K562 (cell line): ENCODE results near the gene CKM. TPM values are rescaled to one million over a fixed set of nuclear protein-coding genes. Genes with fewer than 3 reads are reported as not detected.
A peak's percentile ranks its signal among the peaks of the same experiment; 100 is the strongest.

ENCODE experiments used
- ASH1L ChIP-seq: fragments of 450-650 bp; IDR thresholded peaks from 2 replicates; pipeline ENCODE4 v1.6.1; 2018; ENCODE audit warnings: borderline replicate concordance, mild to moderate bottlenecking, low read depth; ENCODE audit not compliant: partially characterized antibody
- CREB1 ChIP-seq, 2 experiments: sonication (generic) in 1 of 2; formaldehyde crosslinking in 1 of 2; IDR thresholded peaks; 2 replicates each; pipeline versions ENCODE4 v1.6.1 to v1.8.0; 2012 to 2022; ENCODE audit warnings: inconsistent platforms in 1 of 2, mild to moderate bottlenecking in 1 of 2, missing genetic modification reagents in 1 of 2, moderate library complexity in 1 of 2
- GABPA ChIP-seq: fragments of 200-800 bp; sonication (Bioruptor generic); conservative IDR thresholded peaks from 2 replicates; pipeline ENCODE4 v1.6.1; 2016; ENCODE audit warnings: low read depth, missing genetic modification characterization, missing compliant biosample characterization
- HNRNPH1 ChIP-seq: fragments of 200-400 bp; formaldehyde crosslinking; optimal IDR thresholded peaks from 2 replicates; pipeline ENCODE3; 2017; ENCODE audit warnings: low read depth, mild to moderate bottlenecking, low read length, moderate library complexity
- NEUROD1 ChIP-seq: fragments of 150-350 bp; IDR thresholded peaks from 2 replicates; pipeline ENCODE4 v1.6.1; 2014; ENCODE audit warnings: borderline replicate concordance, low read length, low read depth; ENCODE audit not compliant: partially characterized antibody
- NR4A1 ChIP-seq, 2 experiments: fragments of 250-450 bp in 1 of 2; fragments of 450-650 bp in 1 of 2; sonication (Bioruptor Pico) in 1 of 2; IDR thresholded peaks; 2 replicates each; pipeline versions ENCODE4 v1.4.0 to v1.6.1; 2016 to 2020; ENCODE audit warnings: mild to moderate bottlenecking in 2 of 2, missing compliant biosample characterization in 1 of 2, missing genetic modification characterization in 1 of 2, moderate library complexity in 1 of 2
- PURB ChIP-seq: sonication (generic); formaldehyde crosslinking; IDR thresholded peaks from 2 replicates; pipeline ENCODE4 v1.9.0; 2021; ENCODE audit warnings: low read depth, mild to moderate bottlenecking, missing genetic modification reagents
- RBM22 ChIP-seq: fragments of 200-400 bp; formaldehyde crosslinking; IDR thresholded peaks from 2 replicates; pipeline ENCODE4 v1.6.1; 2018; ENCODE audit warnings: low read length, low read depth; ENCODE audit not compliant: poor library complexity, severe bottlenecking
- TRIM24 ChIP-seq, 2 experiments: fragments of 450-650 bp; IDR thresholded peaks; 2 replicates each; pipeline ENCODE4 v1.6.1; 2016
- ZBTB7A ChIP-seq: IDR thresholded peaks from 2 replicates; pipeline ENCODE4 v1.6.1; 2011; ENCODE audit warnings: low read depth, mild to moderate bottlenecking, low read length, moderate library complexity, borderline replicate concordance; ENCODE audit not compliant: control insufficient read depth
- ZBTB8A ChIP-seq: fragments of 450-650 bp; IDR thresholded peaks from 2 replicates; pipeline ENCODE4 v1.6.1; 2018; ENCODE audit warnings: mild to moderate bottlenecking, moderate library complexity; ENCODE audit not compliant: partially characterized antibody
- ZNF384 ChIP-seq: IDR thresholded peaks from 2 replicates; pipeline ENCODE4 v1.6.1; 2012; ENCODE audit warnings: low read depth, low read length, improper control_type of control experiment
- ZNF830 ChIP-seq: fragments of 250-450 bp; sonication (Bioruptor Pico); IDR thresholded peaks from 2 replicates; pipeline ENCODE4 v1.5.0; 2021; ENCODE audit warnings: mild to moderate bottlenecking
- polyA plus RNA-seq, 8 experiments: library from polyadenylated mRNA; depleted of rRNA in 4 of 8; stranded (reverse) in 5 of 8; unstranded in 3 of 8; fragments of >200 nt; fragmentation: Nextera tagmentation in 2 of 8; fragmentation: Illumina TruSeq in 1 of 8; extraction: Ambion mirVana in 2 of 8; extraction: Trizol in 1 of 8; gene quantifications; 2 replicates each; pipeline versions ENCODE4 v1.2.1 to v1.2.3, GENCODE V29; 2011 to 2014; ENCODE audit warnings: inconsistent platforms in 1 of 8, missing spikeins in 1 of 8
- total RNA-seq, 7 experiments: library from RNA; depleted of rRNA in 6 of 7; stranded (reverse); fragments of >200 nt in 6 of 7; fragmentation: Illumina TruSeq in 2 of 7; extraction: Trizol in 2 of 7; gene quantifications; 2 replicates each; pipeline versions ENCODE4 v1.2.1 to v1.2.3, GENCODE V29; 2011 to 2021; ENCODE audit warnings: low replicate concordance in 1 of 7
- TF ChIP-seq, protein P1 (sequence below): fragments of 250-450 bp; sonication (Bioruptor Pico); IDR thresholded peaks from 2 replicates; pipeline ENCODE4 v1.8.0; 2021; ENCODE audit warnings: mild to moderate bottlenecking, moderate library complexity
- TF ChIP-seq, protein P2 (sequence below): fragments of 200-800 bp; sonication (Bioruptor generic); IDR thresholded peaks from 2 replicates; pipeline ENCODE4 v1.6.1; 2017; ENCODE audit warnings: missing genetic modification characterization, missing compliant biosample characterization
- TF ChIP-seq, protein P3 (sequence below): fragments of 450-650 bp; IDR thresholded peaks from 2 replicates; pipeline ENCODE4 v1.7.0; 2016; ENCODE audit warnings: borderline replicate concordance

CKM gene
- total and polyA plus RNA-seq, 9 of the 15 experiments (the other 6 are each of a cell fraction or from before 2014, with no cell fraction given): 0.06 to 0.17 (median 0.09) TPM; not detected in 4

DNA sequence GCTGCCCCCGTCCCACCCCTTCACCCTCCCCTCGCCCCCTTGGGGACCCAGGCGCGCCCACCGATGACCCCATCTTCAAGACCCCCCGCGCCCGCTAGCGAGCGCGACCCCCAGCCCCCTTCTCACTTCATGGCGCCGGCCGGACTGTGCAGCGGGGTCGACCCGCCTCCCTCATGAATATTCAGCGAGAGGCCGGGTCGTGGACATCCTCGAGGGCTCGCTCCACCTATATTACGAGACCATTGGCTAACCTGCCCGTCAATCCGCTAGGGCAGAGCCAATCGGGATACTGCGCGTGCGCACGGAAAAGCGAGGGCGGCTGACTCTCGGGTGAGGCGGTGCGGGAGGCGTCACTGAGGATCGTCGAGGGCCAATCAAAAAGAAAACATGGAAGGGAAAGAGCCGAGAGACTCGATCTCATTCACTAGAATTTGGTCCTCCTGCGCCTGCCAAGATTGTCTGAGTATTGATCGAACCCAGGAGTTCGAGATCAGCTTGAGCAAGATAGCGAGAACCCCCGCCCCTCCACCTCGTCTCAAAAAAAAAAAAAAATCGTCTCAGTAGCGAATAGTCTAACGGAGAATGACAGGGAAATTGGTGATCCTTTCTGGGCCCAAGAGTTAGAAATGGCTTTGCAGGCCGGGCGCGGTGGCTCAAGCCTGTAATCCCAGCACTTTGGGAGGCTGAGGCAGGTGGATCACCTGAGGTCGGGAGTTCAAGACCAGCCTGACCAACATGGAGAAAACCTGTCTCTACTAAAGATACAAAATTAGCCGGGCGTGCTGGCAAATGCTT is 47.9 kb upstream of the CKM start, which contains the start of gene ERCC2 (continued):
- TF ChIP-seq NEUROD1: peak; percentile 94
- peak; percentile 94 for TF ChIP-seq ASH1L
- peak; percentile 93 for TF ChIP-seq ZBTB7A
- TF ChIP-seq, protein P1, sequence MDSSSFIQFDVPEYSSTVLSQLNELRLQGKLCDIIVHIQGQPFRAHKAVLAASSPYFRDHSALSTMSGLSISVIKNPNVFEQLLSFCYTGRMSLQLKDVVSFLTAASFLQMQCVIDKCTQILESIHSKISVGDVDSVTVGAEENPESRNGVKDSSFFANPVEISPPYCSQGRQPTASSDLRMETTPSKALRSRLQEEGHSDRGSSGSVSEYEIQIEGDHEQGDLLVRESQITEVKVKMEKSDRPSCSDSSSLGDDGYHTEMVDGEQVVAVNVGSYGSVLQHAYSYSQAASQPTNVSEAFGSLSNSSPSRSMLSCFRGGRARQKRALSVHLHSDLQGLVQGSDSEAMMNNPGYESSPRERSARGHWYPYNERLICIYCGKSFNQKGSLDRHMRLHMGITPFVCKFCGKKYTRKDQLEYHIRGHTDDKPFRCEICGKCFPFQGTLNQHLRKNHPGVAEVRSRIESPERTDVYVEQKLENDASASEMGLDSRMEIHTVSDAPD (CRISPR knock-in tag): no peak
- no peak for TF ChIP-seq ZBTB8A
- TF ChIP-seq GABPA: no peak
- TF ChIP-seq, protein P2, sequence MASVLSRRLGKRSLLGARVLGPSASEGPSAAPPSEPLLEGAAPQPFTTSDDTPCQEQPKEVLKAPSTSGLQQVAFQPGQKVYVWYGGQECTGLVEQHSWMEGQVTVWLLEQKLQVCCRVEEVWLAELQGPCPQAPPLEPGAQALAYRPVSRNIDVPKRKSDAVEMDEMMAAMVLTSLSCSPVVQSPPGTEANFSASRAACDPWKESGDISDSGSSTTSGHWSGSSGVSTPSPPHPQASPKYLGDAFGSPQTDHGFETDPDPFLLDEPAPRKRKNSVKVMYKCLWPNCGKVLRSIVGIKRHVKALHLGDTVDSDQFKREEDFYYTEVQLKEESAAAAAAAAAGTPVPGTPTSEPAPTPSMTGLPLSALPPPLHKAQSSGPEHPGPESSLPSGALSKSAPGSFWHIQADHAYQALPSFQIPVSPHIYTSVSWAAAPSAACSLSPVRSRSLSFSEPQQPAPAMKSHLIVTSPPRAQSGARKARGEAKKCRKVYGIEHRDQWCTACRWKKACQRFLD (CRISPR knock-in tag): no peak
- TF ChIP-seq ZNF830 (CRISPR knock-in tag): no peak
- TF ChIP-seq RBM22: no peak
- peak; percentile 60; the same call in 1 of the 2 replicates for TF ChIP-seq ZNF384
- TF ChIP-seq NR4A1 (CRISPR knock-in tag; IDR thresholded peaks at IDR 0.05): no peak
- TF ChIP-seq NR4A1 (tag; IDR thresholded peaks at IDR 0.05): no peak
- 0 out of 4 replicates have a peak, but pooled peaks of 1 of the 2 experiments have one; percentile 12 for TF ChIP-seq TRIM24 (IDR thresholded peaks at IDR 0.05)
- TF ChIP-seq, protein P3, sequence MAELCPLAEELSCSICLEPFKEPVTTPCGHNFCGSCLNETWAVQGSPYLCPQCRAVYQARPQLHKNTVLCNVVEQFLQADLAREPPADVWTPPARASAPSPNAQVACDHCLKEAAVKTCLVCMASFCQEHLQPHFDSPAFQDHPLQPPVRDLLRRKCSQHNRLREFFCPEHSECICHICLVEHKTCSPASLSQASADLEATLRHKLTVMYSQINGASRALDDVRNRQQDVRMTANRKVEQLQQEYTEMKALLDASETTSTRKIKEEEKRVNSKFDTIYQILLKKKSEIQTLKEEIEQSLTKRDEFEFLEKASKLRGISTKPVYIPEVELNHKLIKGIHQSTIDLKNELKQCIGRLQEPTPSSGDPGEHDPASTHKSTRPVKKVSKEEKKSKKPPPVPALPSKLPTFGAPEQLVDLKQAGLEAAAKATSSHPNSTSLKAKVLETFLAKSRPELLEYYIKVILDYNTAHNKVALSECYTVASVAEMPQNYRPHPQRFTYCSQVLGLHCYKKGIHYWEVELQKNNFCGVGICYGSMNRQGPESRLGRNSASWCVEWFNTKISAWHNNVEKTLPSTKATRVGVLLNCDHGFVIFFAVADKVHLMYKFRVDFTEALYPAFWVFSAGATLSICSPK: peak; percentile 66; the same call in 1 of the 2 replicates
- TF ChIP-seq PURB (CRISPR knock-in tag): no peak
- no peak for TF ChIP-seq HNRNPH1
- TF ChIP-seq CREB1 (IDR thresholded peaks at IDR 0.05): peak; percentile 62; the same call in 1 of the 2 replicates
- TF ChIP-seq CREB1 (CRISPR knock-in tag; IDR thresholded peaks at IDR 0.05): peak; percentile 79
